GM21576 (cell line): ENCODE measurements around the gene PTPRJ.
"Not testable (repeated sequence)": the region's sequence is repeated elsewhere in the genome, so short reads cannot be mapped to it uniquely, and the experiment has no call there.

Source experiments
- ATAC-seq: cut with Tn5 transposase; IDR thresholded peaks from one replicate; pipeline ENCODE4 v1.9.1; 2021; ENCODE audit warnings: mild to moderate bottlenecking, moderate library complexity; ENCODE audit not compliant: unreplicated experiment

PTPRJ gene

DNA sequence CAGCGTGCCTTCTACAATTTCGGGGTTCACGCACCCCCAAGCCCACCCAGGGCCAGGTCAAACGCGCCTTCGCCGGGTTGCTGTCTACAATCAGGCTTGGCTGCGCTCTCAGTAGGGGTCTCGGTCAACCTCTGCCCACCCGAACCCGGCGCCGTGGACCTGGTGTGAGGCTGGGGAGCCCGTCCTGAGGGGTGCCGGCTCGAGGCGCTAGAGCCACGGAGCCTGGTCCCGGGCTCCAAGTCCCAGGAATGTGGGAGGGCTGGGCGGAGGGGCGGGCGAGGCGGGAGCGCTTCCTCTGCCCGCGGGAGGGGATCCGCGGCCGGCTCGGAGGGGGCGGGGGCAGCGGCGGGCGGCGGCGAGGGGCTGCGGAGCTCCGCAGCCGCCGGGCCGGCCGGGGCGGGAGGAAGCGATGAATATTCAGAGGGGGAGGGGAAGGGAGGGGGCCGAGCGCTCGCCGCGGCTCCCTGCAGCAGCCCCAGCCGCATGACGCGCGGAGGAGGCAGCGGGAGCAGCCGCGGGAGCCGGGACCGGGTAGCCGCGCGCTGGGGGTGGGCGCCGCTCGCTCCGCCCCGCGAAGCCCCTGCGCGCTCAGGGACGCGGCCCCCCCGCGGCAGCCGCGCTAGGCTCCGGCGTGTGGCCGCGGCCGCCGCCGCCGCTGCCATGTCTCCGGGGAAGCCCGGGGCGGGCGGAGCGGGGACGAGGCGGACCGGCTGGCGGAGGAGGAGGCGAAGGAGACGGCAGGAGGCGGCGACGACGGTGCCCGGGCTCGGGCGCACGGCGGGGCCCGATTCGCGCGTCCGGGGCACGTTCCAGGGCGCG lies at the start of gene PTPRJ:
PTPRJ (plus strand) TSS at position 472 of the 819 bp plus-strand sequence. CDS start 354 bp downstream, outside the sequence.
- ATAC-seq = peak; percentile 49

DNA sequence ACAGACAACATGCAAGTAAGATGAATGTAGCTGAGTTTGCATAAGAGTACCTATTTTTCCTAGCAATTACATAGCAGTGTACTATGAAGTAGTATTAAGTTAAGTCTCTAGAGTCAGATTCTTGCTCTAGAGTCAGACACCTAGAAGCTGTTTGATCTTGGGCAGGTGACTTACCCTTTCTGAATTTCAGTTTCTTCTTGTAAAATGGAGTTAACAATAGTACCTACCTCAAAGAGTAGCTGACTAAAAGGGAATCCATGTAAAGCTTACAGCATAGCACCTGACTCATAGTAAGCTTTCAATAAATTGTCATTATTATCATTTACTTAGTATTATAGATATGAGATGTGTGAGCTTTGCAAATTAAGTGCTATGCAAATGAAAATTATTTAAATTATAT lies 47.8 kb upstream of the PTPRJ start:
- no peak for ATAC-seq

DNA sequence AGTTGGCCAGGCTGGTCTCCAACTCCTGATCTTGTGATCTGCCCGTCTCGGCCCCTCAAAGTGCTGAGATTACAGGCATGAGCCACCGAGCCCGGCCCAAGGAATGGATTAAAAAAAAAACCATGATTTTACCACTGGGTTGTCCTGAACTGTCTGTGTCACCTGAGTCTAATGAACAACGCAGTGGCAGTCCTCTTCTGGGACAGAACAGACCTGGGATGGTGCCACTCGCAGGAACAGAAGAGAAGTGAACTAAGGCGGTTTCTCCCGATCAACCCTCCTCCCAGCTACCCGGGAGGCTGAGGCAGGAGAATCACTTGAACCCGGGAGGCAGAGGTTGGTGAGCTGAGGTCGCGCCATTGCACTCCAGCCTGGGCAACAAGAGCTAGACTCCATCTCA lies 46.6 kb upstream of the PTPRJ start:
- ATAC-seq = not testable (repeated sequence)

DNA sequence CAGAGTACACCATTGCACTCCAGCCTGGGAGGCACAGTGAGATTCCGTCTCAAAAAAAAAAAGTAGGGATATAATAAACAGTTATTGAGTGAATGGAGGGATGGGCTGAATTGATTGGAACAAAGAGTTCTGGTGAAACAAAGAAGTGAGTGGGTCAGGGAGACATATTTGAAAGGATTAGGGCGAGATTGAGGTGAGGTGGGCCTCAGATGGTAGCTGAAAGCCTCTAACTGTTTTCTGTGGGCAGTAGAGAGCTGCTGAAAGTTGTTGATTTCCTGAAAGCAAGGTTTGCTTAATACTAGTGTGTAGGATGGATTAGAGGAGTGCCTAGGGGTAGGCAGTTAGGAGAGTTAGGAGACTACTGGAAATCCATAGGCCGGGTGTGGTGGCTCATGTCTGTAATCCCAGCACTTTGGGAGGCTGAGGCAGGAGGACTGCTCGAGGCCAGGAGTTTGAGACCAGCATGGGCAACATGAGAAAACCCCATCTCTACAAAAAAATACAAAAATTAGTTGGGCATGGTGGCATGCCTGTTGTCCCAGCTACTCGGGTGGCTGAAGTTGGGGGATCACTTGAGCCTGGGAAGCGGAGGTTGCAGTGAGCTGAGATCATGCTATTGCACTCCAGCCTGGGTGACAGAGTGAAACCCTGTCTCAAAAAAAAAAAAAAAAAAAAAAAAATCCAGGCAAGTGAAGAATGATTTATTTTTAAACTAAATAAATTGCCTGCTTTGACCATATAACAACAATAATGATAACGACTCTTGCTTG lies 41.4 kb upstream of the PTPRJ start:
- no peak for ATAC-seq

DNA sequence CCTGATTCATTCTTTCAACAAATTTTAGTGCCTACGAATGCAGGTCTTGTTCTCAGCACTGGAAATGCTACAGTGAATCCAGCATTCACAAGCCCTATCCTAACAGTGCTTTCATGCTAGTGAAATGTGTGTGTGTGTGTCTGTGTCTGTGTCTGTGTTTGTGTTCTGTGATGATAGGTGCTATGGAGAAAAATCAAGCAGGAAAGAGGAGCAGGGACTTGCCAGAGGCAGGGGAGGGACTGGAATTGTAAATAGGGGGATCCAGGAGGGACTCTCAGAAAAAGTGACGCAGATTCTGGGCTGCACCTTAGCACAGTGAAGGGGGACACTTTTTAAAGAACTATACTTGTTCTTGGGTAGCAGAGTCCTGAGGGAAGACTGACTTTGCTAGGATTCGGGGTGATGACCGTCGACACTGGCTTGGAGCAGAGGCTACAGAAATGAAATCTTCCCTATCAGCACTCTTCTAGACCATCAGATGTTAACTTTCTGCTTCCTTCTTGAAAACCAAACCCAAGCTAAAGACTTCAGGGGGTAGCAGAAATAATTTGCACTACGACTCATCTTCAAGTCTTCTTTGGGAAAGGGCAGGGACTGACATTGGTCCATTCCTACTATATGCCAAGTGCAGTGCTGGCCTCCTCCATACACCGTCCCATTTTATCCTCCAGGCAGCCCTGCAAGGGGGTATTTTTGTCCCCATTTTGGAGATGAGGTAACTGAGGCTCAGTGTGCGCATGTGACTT lies 39.3 kb upstream of the PTPRJ start:
- no peak for ATAC-seq

DNA sequence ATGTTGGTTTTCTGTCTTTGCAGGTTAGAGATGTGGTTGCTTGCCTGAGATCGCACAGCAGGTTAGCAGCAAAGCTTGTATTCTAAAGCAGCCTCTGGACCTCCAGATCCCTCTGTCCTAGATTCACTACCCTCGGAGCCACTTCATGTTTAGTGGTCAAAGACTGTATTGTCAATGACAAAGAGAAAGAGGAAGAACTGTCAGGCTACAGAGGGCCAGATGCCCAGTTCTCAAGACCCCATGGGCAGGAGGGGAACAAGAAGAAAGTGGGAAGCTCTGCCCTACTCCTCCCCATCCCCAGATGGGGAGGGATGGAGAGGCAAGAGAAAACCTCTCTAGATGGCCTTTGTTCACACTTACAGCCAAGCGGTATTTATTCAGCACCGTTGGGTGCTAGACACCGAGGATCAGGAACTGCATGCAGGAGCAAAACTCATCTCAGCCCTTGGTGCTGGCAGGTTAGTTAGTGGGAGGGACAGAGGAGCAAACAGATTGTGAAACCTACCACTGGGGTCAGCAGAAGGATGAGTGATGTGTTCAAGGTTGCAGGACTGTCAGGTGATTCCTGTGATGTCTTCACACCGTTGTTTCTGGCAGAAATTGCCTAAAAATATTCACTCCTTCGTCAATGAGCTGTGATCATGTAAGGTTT lies 38.3 kb upstream of the PTPRJ start:
- ATAC-seq = no peak

DNA sequence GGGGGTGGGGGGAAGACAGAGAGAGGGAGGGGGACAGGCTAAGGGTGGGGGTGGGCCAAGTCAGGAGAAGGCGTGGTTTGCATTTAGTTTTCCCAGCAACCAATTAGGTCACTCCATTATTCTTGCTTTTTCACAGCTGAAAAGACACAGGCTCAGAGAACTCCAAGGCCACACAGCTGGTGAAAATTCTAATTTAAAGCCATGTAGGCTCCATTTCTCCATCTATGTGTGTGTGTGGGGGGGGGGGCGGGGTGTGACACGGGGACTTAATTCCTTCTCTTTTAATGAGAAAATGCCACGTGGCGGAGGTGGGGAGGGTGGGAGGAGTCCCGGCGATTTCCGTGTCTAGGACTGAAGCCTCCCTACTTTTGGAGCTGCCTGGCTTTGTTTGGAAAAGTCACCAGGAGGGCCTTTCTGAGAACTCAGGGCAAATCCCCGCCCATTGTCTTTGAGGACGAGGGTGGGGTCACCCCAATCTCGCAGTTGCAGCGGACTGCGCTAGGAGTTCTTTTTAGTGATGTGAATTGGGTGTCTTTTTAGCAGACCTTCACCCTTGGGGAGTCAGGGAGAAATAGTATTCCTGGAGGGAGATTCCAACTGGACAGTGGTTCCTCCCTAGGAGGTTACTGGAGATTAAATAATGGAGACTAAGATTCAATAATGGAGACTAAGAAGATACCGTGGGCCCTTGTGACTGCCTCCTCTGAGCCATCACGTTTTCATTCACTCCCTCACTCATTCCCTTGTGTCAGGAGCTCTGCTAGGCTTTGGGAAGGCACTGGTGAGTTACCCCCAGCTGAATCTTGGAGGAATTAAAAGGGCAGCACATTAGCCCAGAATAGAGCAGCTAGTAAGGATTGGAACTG lies 36.4 kb upstream of the PTPRJ start:
- no peak for ATAC-seq

DNA sequence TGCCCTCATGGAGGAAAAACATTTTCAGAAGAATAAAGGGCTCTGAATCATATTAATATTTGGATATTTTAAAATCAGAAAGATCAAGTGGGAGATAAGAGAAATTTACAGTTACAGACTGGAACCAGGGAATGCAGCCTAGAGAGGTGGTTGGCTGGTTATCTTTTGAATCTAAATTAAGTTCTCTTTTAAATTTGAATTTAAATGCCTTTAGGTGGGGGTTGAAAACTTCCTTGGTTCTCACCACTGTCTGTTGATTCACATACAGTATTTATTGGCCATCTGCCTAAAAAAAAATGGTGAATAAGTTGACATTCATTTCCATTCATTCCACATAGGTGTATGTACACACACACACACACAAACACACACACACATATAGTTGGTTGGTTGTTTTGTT lies 35.7 kb upstream of the PTPRJ start:
- ATAC-seq = no peak

DNA sequence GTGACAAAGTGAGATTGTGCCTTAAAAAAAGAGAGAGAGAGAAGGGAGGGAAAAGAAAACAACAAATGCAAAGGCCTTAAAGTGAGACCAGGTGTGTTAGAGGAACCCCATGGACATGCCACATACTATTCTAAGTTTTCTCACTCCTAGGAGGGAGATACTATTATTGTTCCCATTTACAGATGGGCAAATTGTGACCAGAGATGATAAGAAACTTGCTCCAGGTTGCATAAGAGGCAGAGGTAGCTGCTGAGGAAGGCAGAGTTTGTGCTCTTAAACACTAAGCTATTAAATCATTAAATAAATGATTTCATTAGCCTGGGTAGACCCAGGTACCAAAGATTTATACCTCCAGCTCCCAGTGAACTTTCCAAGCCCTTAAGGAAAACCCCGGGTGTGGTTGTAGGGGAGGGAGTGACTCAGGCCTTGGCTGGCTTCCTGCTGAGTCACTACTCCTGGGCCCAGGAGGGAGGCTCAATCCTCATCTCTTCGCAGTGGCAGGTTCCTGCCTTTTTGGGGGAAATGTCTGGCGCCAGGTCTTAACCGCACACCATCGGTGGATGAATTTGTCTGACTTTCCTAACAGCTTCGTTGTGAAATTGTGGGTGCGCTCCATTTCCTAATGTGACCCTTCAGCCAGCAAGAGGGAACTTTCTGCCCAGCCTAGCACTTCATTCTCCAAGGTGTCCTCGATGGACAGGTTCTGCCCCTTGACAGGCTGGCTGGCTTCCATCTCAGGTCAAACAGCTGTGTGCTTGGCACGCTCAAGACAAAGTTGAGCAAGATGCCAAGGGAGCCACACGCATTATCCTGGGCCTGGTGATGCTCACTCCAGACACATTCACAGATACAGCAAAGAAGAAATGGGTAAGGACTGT lies 33.4 kb upstream of the PTPRJ start:
- ATAC-seq = no peak

DNA sequence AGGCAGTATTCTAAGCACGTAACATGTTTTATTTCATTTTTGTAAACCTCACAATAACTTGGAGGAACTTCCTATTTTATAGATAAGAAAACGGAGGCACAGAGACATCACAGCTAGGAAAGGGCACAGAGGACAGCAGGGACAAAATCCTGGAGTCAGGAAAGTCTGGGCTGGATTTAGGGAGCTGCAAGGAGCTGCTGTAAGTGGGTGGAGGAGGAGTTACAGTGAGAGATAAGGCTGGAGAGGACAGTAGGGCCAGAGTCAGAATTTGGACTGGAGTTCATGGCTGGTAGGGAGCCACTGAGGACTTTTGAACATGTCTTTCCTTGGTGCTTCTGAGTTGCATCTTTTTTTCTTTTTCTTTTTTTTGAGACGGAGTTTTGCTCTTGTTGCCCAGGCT lies 32.2 kb upstream of the PTPRJ start:
- ATAC-seq = no peak

DNA sequence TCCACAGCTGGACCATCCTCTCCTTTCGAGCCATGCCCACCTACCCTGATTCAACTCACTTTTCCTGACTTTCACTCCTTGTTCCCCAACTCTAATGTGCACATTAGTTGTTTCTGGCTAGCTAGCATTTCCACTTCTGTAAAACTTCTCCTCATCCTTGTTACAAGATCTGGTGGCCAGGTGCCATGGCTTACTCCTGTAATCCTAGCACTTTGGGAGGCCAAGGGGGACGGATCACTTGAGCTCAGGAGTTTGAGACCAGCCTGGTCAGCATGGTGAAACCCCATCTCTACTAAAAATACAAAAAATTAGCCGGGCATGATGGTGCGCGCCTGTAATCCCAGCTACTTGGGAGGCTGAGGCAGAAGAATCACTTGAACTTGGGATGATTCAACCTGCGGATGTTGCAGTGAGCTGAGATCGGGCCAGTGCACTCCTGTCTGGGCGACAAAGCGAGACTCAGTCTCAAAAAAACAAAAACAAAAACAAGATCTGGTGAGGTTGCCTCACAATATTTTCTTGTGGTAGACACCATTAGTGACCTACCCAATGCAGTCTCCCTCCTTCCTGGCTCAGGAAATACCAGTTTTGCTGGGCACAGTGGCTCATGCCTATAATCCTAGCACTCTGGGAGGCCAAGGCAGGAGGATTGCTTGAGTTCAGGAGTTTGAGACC lies 31.2 kb upstream of the PTPRJ start:
- not testable (repeated sequence) for ATAC-seq

DNA sequence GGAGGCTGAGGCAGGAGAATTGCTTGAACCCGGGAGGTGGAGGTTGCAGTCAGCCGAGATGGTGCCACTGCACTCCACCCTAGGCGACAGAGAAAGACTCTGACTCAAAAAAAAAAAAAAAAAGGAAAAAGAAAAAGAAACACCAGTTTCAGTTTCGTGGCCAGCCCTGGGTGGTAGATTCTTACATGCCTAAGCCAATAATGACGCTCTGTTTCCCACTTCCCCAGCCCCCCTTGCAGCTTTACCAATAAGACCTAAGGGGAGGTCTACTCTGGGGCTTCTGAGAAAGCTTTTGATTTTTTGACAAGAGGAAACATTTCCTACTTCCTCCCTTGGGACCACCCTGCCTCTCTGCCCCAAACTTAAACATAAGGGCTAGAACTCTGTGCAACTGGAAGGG lies 30.0 kb upstream of the PTPRJ start:
- ATAC-seq = no peak

DNA sequence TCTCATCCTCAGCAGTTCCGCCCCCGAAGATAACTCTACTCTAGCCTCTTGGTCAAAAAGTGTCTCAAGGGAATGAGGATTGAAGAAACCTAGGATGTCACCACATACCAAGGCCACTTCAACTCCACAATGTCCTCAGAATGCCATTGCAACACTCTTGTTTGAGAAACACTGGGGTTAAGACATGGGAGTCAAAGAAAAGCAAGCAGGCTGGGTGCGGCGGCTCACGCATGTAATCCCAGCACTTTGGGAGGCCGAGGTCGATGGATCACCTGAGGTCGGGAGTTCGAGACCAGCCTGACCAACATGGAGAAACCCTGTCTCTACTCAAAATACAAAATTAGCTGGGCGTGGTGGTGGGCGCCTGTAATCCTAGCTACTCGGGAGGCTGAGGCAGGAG lies 28.9 kb upstream of the PTPRJ start:
- ATAC-seq = not testable (repeated sequence)

DNA sequence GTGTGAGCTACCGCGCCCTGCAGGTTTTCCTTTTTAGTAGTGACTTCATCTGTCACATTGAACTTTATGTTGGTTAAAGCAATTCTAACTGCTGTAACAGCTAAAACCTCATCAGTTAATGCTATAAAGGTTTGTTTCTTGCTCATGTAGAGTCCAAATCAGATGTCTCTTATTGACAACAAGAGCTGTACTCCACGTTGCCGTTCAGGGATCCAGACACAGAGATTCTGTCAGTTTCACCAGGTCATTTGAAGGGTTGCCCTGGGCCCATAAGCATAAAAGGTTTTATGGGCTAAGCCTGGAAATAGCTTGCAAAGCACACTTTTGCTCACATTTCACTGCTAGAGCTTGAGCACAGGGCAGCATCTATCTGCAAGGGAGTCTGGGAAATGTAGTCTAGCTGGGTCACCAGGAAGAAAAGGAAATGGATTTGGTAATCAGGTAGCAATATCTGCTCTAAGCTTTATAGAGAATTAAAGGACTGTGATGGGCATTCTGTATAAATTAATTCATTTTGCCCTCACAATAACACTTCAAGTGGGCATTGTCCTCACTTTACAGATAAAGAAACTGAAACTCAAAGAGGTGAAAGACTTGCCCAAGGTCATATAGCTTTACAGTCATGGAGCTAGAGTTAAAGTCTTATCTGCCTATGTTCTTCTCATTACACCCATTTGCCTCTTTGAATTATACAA lies 25.2 kb upstream of the PTPRJ start:
- ATAC-seq = no peak

DNA sequence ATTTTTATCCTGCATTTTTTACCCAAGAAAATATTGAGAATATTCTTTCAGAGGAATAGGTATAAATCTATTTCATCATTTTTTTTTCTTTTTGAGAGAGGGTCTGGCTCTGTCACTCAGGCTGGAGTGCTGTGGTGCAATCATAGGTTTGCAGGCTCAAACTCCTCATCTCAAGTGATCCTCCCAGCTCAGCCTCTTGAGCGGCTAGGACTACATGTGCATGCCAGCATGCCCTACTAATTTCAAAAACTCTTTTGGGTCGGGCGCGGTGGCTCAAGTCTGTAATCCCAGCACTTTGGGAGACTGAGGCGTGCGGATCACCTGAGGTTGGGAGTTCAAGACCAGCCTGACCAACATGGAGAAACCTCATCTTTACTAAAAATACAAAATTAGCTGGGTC lies 20.3 kb upstream of the PTPRJ start:
- ATAC-seq = no peak

DNA sequence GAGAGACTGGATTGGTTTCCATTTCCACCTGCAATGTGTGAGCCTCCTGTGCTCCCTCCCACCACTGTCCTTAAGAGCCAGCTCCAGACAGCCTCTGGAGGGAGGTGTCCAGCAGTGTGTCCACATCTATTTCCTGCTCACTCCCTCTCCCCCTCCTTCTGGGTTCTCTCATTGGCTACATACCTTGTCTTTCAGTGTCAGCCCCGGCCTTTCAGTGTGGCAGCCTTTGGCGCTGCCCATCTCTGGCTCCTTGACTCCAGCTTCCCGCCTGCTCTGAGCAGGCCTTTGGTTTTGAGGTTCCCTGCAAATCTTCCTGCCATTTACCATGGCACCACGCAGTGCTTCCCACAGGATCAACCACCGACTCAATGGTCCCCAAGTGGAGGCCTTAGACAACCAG lies 19.0 kb upstream of the PTPRJ start:
- no peak for ATAC-seq

DNA sequence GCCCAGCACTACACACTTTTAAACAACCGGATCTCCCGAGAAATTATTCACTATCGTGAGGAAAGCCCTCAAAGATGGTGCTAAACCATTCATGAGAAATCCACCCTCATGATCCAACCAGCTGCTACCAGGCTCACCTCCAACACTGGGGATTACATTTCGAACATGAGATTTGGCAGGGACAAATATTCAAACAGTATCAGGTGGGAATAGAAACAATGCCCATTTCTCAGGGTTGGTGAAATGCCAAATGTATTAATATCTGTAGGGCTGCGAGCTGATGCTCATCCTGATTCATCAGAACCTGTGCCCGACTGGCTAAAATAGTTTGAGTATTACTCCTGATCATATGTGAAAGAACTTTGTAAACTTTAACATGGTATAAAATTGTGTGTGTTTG lies 15.8 kb upstream of the PTPRJ start:
- ATAC-seq = no peak
